B cell (primary cell): ENCODE data around the gene FBXO24. TPM values are rescaled to one million over a fixed set of nuclear protein-coding genes. Genes with fewer than 3 reads are reported as not detected.

Source experiments
- ATAC-seq: fragments of 200-7000 bp; cut with Tn5 transposase; one replicate; pipeline ENCODE4 v1.10.0; 2021; ENCODE audit warnings: low read depth, mild to moderate bottlenecking, moderate number of reproducible peaks, moderate library complexity
- CTCF ChIA-PET: fragments of 350-600 bp; sonication (Branson Sonifier 250); formaldehyde crosslinking; loops from one replicate; lab custom pipeline; 2021; ENCODE audit warnings: antibody characterized with exemption, inconsistent platforms; lab: Charles Lee
- POLR2A ChIA-PET: fragments of 350-600 bp; sonication (Branson Sonifier 250); formaldehyde crosslinking; loops from one replicate; lab custom pipeline; 2021; ENCODE audit warnings: antibody characterized with exemption; lab: Charles Lee
- DNase-seq: peaks from one replicate; pipeline ENCODE4 v3.0.0; 2013
- H2AFZ ChIP-seq: 2 replicates; pipeline ENCODE4 v1.6.1; 2012; ENCODE audit warnings: mild to moderate bottlenecking, low read depth, low read length; ENCODE audit not compliant: insufficient read depth, poor library complexity, severe bottlenecking
- H3K27ac ChIP-seq, 2 donors: 1 replicate in 1 of 2; 2 replicates in 1 of 2; pipeline ENCODE4 v1.5.1; 2012 to 2013; ENCODE audit warnings: low read length in 2 of 2, mild to moderate bottlenecking in 2 of 2, moderate library complexity in 1 of 2
- H3K27me3 ChIP-seq, 4 experiments: fragments of 200-600 bp in 1 of 4; sonication (generic) in 1 of 4; replicated peaks in 1 of 4; 1 replicate in 2 of 4; 2 replicates in 2 of 4; pipeline versions ENCODE4 v1.6.1 to v1.7.0; 2013 to 2016; ENCODE audit warnings: low read length in 3 of 4, mild to moderate bottlenecking in 2 of 4, mixed read lengths in 1 of 4, moderate library complexity in 1 of 4; ENCODE audit not compliant: insufficient read depth in 4 of 4, control insufficient read depth in 3 of 4; ENCODE audit errors: control extremely low read depth in 1 of 4
- H3K36me3 ChIP-seq, 2 experiments: replicated peaks in 1 of 2; 1 replicate in 1 of 2; 2 replicates in 1 of 2; pipeline versions ENCODE4 v1.6.1 to v1.7.1; 2013; ENCODE audit warnings: low read length in 1 of 2; ENCODE audit not compliant: insufficient read depth in 2 of 2, control insufficient read depth in 1 of 2; ENCODE audit errors: control extremely low read depth in 1 of 2, extremely low read depth in 1 of 2
- H3K4me1 ChIP-seq, 2 donors: fragments of 200-600 bp in 1 of 2; sonication (generic) in 1 of 2; 1 replicate in 1 of 2; 2 replicates in 1 of 2; pipeline versions ENCODE4 v1.5.1 to v1.6.1; 2013 to 2017; ENCODE audit warnings: low read length in 2 of 2; ENCODE audit not compliant: control insufficient read depth in 2 of 2, insufficient read depth in 2 of 2
- H3K4me2 ChIP-seq: replicated peaks from 2 replicates; pipeline ENCODE3; 2012; ENCODE audit warnings: mild to moderate bottlenecking, low read depth, low read length; ENCODE audit not compliant: poor library complexity, severe bottlenecking
- H3K4me3 ChIP-seq, 5 experiments: fragments of 200-600 bp in 1 of 5; sonication (generic) in 1 of 5; 1 replicate in 3 of 5; 2 replicates in 2 of 5; pipeline versions ENCODE4 v1.5.1 to v1.7.0; 2011 to 2016; ENCODE audit warnings: low read length in 4 of 5, mild to moderate bottlenecking in 4 of 5, low read depth in 2 of 5, control low read depth in 1 of 5, moderate library complexity in 1 of 5; ENCODE audit not compliant: insufficient read depth in 1 of 5; ENCODE audit errors: control extremely low read depth in 1 of 5, extremely low read depth in 1 of 5
- H3K79me2 ChIP-seq: fragments of 200-600 bp; sonication (generic); one replicate; pipeline ENCODE4 v1.6.0; 2016; ENCODE audit warnings: low read length; ENCODE audit not compliant: control insufficient read depth, insufficient read depth
- H3K9ac ChIP-seq: fragments of 200-600 bp; sonication (generic); 2 replicates; pipeline ENCODE4 v1.6.1; 2017; ENCODE audit warnings: mild to moderate bottlenecking, low read length, moderate library complexity
- H3K9me3 ChIP-seq, 3 donors: one replicate each; pipeline versions ENCODE4 v1.6.1 to v1.7.1; 2013; ENCODE audit warnings: low read length in 2 of 3; ENCODE audit not compliant: control insufficient read depth in 2 of 3, insufficient read depth in 1 of 3; ENCODE audit errors: control extremely low read depth in 1 of 3
- H4K20me1 ChIP-seq: 2 replicates; pipeline ENCODE4 v1.6.0; 2012; ENCODE audit warnings: mild to moderate bottlenecking, low read length; ENCODE audit not compliant: insufficient read depth, control insufficient read depth, poor library complexity, severe bottlenecking
- H3K27ac Mint-ChIP-seq: one replicate; pipeline ENCODE4 v1.8.0; 2021; ENCODE audit warnings: mixed read lengths
- H3K27me3 Mint-ChIP-seq: one replicate; pipeline ENCODE4 v1.8.0; 2021; ENCODE audit warnings: mixed read lengths
- H3K4me1 Mint-ChIP-seq: one replicate; pipeline ENCODE4 v1.8.0; 2021; ENCODE audit warnings: mixed read lengths
- H3K4me3 Mint-ChIP-seq: one replicate; pipeline ENCODE4 v1.8.0; 2021; ENCODE audit warnings: mixed read lengths
- H3K9me3 Mint-ChIP-seq: one replicate; pipeline ENCODE4 v1.8.0; 2022; ENCODE audit warnings: mixed read lengths; ENCODE audit not compliant: insufficient read depth
- EZH2 ChIP-seq: IDR thresholded peaks from 2 replicates; pipeline ENCODE4 v1.6.1; 2012; ENCODE audit warnings: borderline replicate concordance, low read depth, mild to moderate bottlenecking, moderate library complexity, low read length; ENCODE audit not compliant: insufficient read depth, poor library complexity, severe bottlenecking
- WGBS: methylation state at CpG from one replicate; pipeline ENCODE4 v1.1.5; 2013; ENCODE audit warnings: missing lambda C conversion rate; ENCODE audit not compliant: insufficient coverage; 5-methylcytosine and 5-hydroxymethylcytosine counted together
- intact Hi-C: fragments of 100-400 bp; cut with micrococcal nuclease; formaldehyde crosslinking; loops from one replicate; pipeline ENCODE4 v1.10.0; 2022
- polyA plus RNA-seq: library from polyadenylated mRNA; depleted of rRNA; stranded (reverse); fragments of >200 nt; gene quantifications from 2 replicates; pipeline ENCODE4 v1.2.3, GENCODE V29; 2012
- total RNA-seq, 2 donors: library from RNA; stranded (reverse); fragments of 120-200 nt in 1 of 2; gene quantifications; 1 replicate in 1 of 2; 2 replicates in 1 of 2; pipeline versions ENCODE4 v1.2.3 to v1.2.4, GENCODE V29; 2013 to 2022
- TF ChIP-seq, protein P1 (sequence below): fragments of 200-600 bp; IDR thresholded peaks from one replicate; pipeline ENCODE4 v1.8.0; 2022; ENCODE audit warnings: antibody characterized with exemption, mild to moderate bottlenecking

Gene FBXO24
- total and polyA plus RNA-seq, 2 donors (not counting 1 experiment from before 2014, with no cell fraction given) = 1.2 to 1.6 TPM

DNA sequence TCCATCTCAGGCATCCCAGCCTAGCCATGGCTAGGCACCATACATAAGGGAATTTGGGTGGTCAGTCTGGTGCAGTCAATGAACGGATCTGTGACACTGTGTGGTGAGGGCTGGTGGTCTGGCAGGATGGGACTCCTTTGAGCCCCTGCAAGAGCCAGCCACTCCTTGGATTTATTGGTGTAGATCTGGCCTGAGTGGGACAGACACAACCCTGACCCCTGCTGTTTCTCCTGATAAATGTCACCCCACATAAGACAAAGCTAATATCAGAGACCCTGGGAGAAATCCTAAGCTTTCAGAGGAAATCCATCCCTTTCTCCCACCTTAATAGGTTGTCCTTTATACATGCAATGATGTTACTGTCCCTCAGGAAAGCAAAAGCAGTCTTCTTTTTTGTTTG, 2.3 kb downstream of the FBXO24 start:
- CTCF ChIA-PET = interaction anchor here (0.6 to 11.1 kb wide), 27 partner anchors 15 to 263 kb away, joined by 3 to 226 read pairs (median 4); partner anchors contain the start of genes AGFG2, MOSPD3, PCOLCE and SLC12A9
- ATAC-seq = no peak

More for the DNA sequence above, 2.3 kb downstream of the FBXO24 start:
- H3K27ac Mint-ChIP-seq = peak overlapping the region; percentile 42
- intact Hi-C loops = loop anchor here (1.0 to 5.0 kb wide), 2 partner anchors 24 to 506 kb away; partner anchors contain the start of gene ZNF3
- H4K20me1 ChIP-seq = peaks cover 15% of the 10 kb centered on the region
- H3K9ac ChIP-seq = no peak overlapping the region
- H3K79me2 ChIP-seq = peaks cover 18% of the 10 kb centered on the region
- TF ChIP-seq, protein P1, sequence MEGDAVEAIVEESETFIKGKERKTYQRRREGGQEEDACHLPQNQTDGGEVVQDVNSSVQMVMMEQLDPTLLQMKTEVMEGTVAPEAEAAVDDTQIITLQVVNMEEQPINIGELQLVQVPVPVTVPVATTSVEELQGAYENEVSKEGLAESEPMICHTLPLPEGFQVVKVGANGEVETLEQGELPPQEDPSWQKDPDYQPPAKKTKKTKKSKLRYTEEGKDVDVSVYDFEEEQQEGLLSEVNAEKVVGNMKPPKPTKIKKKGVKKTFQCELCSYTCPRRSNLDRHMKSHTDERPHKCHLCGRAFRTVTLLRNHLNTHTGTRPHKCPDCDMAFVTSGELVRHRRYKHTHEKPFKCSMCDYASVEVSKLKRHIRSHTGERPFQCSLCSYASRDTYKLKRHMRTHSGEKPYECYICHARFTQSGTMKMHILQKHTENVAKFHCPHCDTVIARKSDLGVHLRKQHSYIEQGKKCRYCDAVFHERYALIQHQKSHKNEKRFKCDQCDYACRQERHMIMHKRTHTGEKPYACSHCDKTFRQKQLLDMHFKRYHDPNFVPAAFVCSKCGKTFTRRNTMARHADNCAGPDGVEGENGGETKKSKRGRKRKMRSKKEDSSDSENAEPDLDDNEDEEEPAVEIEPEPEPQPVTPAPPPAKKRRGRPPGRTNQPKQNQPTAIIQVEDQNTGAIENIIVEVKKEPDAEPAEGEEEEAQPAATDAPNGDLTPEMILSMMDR = peak; percentile 41
- TF ChIP-seq EZH2 = no peak
- H3K36me3 ChIP-seq = no peaks in the 10 kb centered on the region
- peaks cover 0 to 22% (median 7%) of the 10 kb centered on the region in 4 experiments for H3K27me3 ChIP-seq
- no peaks in the 10 kb centered on the region for H3K9me3 Mint-ChIP-seq
- peaks cover 28% of the 10 kb centered on the region for H3K4me1 Mint-ChIP-seq
- POLR2A ChIA-PET = interaction anchor here (0.7 to 1.1 kb wide), 5 partner anchors 19 to 302 kb away, joined by 3 to 4 read pairs (median 3); partner anchors contain the start of gene AGFG2
- H2AFZ ChIP-seq = no peak overlapping the region
- no peaks in the 10 kb centered on the region for H3K9me3 ChIP-seq
- H3K27ac ChIP-seq = no peak overlapping the region
- H3K4me1 ChIP-seq = peaks cover 14 to 23% of the 10 kb centered on the region in 2 donors
- 60% methylated on average over 1 of the region's 1 CpG for WGBS
- H3K4me3 ChIP-seq = no peak overlapping the region
- DNase-seq = no peak
- H3K4me2 ChIP-seq = no peak overlapping the region
- peak overlapping the region; percentile 72 for H3K4me3 Mint-ChIP-seq
- H3K27me3 Mint-ChIP-seq = peaks cover 19% of the 10 kb centered on the region
